WERI-Rb-1 (cell line): ENCODE measurements around the gene CTIF.

ENCODE experiments used
- DNase-seq: peaks from one replicate; pipeline ENCODE4 v3.0.0-alpha.2; 2020
- H3K27ac ChIP-seq: fragments of 250-450 bp; sonication (Bioruptor Pico); 2 replicates; pipeline ENCODE4 v1.5.1; 2020; ENCODE audit warnings: mild to moderate bottlenecking, moderate library complexity
- H3K27me3 ChIP-seq: fragments of 250-450 bp; sonication (Bioruptor Pico); 2 replicates; pipeline ENCODE4 v1.5.1; 2021; ENCODE audit warnings: mild to moderate bottlenecking, low read depth, moderate library complexity; ENCODE audit not compliant: insufficient read depth, severe bottlenecking
- H3K36me3 ChIP-seq: fragments of 250-450 bp; sonication (Bioruptor Pico); 2 replicates; pipeline ENCODE4 v1.5.1; 2020; ENCODE audit warnings: mild to moderate bottlenecking, moderate library complexity
- H3K4me3 ChIP-seq: 2 replicates; pipeline ENCODE4 v1.5.1; 2011; ENCODE audit warnings: low read depth, mild to moderate bottlenecking, control low read depth, low read length
- H3K9me3 ChIP-seq: fragments of 250-450 bp; sonication (Bioruptor Pico); 2 replicates; pipeline ENCODE4 v1.5.1; 2021; ENCODE audit warnings: mild to moderate bottlenecking, moderate library complexity; ENCODE audit not compliant: severe bottlenecking
- TF ChIP-seq, protein P1 (sequence below): IDR thresholded peaks from 2 replicates; pipeline ENCODE4 v1.5.1; 2011; ENCODE audit warnings: low read depth, mild to moderate bottlenecking, control low read depth, inconsistent platforms, low read length

Gene CTIF

DNA sequence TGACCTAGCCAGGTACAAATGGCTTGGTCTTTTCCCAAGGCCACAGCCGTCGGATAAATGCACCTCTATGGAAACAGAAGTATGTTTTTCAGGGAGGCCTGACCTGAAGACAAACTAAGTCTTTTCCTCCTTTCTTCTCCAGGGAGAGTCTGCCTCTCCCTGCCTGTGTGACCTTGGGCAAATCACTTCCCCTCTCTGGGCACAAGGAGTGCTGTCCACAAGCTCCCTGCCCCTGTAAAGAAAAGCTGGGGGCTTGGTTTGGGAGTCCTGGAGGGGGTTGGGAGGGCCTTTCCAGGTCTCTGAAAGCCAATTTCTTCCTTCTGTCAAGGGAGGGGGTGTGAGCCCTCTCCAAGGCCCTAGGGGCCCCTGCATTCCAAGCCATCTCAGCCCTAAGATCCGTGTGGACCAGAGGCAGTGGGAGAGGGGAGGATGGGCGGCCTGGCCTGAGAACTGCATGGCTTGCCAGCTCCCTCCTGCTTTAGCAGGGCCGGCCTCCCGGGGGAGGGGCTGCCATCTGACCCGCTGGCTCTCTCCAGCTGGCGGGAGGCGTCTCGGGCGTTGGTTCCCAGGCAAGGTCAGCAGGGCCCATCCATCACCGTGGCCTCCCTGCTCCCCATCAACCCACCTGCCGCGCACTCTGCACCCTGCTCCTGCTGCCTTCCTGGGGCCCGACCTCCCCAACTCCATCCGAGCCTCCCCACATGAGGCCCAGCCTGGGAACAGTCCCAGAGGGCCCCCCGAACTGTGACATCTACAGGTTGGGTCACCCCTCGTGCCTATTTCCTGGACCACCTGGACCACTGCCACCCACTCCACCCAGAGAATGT, 350.5 kb downstream of the CTIF start:
- DNase-seq = peak; percentile 85
- TF ChIP-seq, protein P1, sequence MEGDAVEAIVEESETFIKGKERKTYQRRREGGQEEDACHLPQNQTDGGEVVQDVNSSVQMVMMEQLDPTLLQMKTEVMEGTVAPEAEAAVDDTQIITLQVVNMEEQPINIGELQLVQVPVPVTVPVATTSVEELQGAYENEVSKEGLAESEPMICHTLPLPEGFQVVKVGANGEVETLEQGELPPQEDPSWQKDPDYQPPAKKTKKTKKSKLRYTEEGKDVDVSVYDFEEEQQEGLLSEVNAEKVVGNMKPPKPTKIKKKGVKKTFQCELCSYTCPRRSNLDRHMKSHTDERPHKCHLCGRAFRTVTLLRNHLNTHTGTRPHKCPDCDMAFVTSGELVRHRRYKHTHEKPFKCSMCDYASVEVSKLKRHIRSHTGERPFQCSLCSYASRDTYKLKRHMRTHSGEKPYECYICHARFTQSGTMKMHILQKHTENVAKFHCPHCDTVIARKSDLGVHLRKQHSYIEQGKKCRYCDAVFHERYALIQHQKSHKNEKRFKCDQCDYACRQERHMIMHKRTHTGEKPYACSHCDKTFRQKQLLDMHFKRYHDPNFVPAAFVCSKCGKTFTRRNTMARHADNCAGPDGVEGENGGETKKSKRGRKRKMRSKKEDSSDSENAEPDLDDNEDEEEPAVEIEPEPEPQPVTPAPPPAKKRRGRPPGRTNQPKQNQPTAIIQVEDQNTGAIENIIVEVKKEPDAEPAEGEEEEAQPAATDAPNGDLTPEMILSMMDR = no peak
- no peaks in the 10 kb centered on the region for H3K36me3 ChIP-seq
- no peaks in the 10 kb centered on the region for H3K27me3 ChIP-seq
- H3K9me3 ChIP-seq = no peaks in the 10 kb centered on the region
- peak overlapping the region; percentile 55 for H3K27ac ChIP-seq
- no peak overlapping the region for H3K4me3 ChIP-seq

DNA sequence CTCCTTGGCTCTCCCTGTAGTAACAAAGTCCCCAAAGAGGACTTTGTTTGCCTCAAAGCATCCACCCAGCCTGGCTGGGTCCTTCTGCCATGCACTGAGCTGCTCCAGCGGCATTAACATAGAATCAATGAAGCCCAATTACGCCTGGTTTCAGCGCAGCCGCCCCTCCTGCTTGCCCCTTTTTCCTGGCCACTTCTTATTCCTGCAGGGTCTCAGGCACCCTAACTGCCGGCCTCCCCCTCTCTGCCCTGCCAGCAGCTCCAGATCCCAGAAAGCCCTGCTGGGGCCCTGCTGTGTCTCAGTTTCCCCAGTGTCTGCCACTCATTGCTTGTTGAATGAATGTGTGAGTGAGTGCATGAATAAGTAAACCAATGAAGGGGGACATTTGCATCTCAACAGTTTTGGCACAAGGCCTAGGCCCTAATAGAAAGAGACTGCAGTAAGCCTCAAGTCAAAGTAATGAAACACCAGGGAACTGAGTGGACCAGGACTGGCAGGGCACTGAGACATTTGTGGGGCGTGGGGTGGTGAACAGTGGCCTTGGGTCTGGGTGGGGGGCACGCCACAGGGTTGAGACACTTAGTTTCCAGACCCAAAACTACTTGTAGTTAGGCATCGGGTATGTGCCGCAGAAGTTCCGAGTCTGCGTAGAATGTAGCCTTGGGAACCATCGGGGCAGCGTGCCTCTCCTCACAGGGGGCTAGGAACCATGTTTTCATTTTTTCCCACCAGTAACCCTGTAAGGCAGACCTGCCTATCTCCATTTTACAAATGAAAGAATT, 351.3 kb downstream of the CTIF start:
- Histone ChIP-seq H3K36me3 (no peaks in the 10 kb centered on the region), H3K27me3 (no peaks in the 10 kb centered on the region), H3K4me3 (no peak overlapping the region), H3K27ac (no peak overlapping the region), H3K9me3 (no peaks in the 10 kb centered on the region)
- TF ChIP-seq, protein P1 = no peak
- DNase-seq = no peak

DNA sequence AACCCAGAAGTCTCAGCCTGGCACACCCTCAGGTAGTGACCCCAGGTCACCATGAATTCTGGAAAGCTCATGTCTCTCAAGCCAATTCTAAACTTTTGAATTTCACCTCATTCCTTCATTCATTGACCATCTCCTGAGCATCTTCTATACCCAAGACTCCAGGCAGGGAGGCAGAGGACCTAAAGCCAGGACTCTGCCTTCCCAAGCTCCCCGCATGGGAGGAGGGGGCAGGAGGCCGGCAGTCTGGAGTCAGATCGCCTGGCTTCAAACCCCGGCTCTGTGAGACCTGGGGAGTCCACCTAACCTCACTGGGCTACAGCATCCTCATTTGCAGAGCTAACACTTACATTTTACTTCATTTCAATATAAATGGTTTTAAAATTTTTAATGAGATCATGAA, 352.9 kb downstream of the CTIF start:
- Histone ChIP-seq H3K27ac (no peak overlapping the region), H3K9me3 (no peaks in the 10 kb centered on the region)
- TF ChIP-seq, protein P1 = no peak

DNA sequence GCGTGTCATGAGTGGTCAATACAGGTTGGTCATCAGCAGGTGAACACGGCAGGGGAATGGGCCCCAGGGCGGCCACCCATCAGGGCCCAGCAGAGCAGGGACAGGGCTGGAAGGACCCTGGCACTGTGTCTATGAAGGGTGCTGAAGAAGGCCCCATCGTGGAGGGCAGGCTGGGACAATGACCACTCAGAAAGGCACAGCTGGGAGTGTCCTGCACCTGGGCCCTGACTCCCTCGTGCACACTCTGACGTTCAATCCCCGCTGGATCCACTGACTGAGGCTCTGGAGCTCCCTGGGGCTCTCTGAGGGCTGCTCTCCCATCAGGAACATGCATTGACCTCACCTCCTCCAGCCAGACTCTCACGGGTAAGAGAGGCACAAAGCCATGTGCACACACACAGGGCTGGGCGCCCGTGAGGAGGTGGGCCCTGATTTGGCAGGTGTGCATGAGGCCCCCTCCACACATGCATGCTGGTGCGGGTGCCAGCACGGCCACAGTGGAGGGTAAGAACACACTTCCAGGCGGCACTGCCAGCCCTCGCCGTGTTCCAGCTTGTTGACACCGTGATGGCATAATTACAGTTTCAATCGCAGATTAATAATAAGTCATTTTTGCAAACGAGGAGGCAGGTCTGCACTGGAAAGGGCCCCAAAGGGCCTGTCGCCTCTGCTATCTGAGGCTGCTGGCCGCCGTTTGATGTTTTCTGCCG, 353.5 kb downstream of the CTIF start:
- Histone ChIP-seq H3K4me3 (no peak overlapping the region), H3K9me3 (no peaks in the 10 kb centered on the region), H3K36me3 (no peaks in the 10 kb centered on the region), H3K27ac (no peak overlapping the region), H3K27me3 (no peaks in the 10 kb centered on the region)
- TF ChIP-seq, protein P1 = no peak
- no peak for DNase-seq

More for the DNA sequence above, 352.9 kb downstream of the CTIF start:
- no peak for DNase-seq
- no peak overlapping the region for H3K4me3 ChIP-seq
- no peaks in the 10 kb centered on the region for H3K27me3 ChIP-seq
- H3K36me3 ChIP-seq = no peaks in the 10 kb centered on the region

DNA sequence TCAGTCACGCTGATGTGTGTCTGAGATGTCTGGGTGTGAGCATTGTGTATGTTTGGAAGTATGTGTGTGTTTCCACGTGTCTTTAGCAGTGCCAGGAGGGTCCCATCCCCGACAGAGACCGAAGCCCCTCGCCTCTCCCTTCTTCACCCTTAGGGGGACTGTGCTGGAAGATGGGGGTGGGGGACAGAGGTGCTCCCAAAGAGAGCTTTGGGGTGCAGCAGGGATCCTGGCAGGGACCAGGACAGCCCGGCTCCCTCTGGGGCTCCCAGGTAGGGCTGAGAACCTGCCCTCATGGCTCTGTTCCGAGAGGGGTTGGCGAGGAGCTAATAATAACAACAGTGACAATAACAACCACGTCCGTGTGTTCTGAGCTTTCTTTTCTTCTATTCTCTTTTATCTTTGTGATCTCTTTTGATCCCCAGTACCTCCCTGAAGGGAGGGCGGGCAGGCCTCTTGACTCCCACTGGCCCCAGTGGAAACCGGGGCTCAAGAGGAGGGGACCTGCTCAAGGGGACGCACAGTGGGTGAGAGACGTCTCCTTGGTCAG, 354.3 kb downstream of the CTIF start:
- Histone ChIP-seq H3K4me3 (no peak overlapping the region), H3K27me3 (no peaks in the 10 kb centered on the region), H3K27ac (no peak overlapping the region), H3K36me3 (no peaks in the 10 kb centered on the region), H3K9me3 (no peaks in the 10 kb centered on the region)
- TF ChIP-seq, protein P1 = no peak
- no peak for DNase-seq
